CD1c-positive myeloid dendritic cell (primary cell): ENCODE data around the gene RPL15.

ENCODE experiments used
- DNase-seq: peaks from one replicate; pipeline ENCODE4 v3.0.0-alpha.2; 2016; ENCODE audit errors: extremely low spot score

RPL15 gene

GRCh38 chr3:23931597-23931996 is 14.7 kb downstream of the RPL15 start:
- DNase-seq = no peak

DNA sequence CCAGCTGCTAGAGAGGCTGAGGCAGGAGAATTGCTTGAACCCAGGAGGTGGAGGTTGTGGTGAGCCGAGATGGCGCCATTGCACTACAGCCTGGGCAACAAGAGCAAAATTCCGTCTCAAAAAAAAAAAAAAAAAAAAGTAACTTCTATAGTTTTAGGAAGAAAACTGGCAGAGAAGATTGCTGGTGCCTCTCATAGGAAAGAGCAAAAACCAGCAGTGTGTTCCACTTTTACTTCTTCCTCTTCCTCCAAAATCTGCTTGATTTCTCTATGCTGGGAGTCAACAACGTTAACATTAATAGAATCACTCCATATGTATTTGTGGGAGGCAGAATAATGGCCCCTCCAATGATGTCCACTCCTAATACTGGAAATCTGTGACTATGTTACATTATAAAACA is 15.6 kb downstream of the RPL15 start:
- DNase-seq = no peak

GRCh38 chr3:23934253-23934652 is 17.3 kb downstream of the RPL15 start:
- no peak for DNase-seq

GRCh38 chr3:23937296-23937695 is 20.4 kb downstream of the RPL15 start:
- no peak for DNase-seq

GRCh38 chr3:23938688-23939087 is 21.8 kb downstream of the RPL15 start:
- peak; percentile 12 for DNase-seq

GRCh38 chr3:23940775-23941174 is 23.8 kb downstream of the RPL15 start:
- no peak for DNase-seq

- DNase-seq = no peak
Observed at GRCh38 chr3:23941440-23941839, 24.5 kb downstream of the RPL15 start.

- DNase-seq = no peak
Observed at GRCh38 chr3:23942546-23942945, 25.6 kb downstream of the RPL15 start.

DNA sequence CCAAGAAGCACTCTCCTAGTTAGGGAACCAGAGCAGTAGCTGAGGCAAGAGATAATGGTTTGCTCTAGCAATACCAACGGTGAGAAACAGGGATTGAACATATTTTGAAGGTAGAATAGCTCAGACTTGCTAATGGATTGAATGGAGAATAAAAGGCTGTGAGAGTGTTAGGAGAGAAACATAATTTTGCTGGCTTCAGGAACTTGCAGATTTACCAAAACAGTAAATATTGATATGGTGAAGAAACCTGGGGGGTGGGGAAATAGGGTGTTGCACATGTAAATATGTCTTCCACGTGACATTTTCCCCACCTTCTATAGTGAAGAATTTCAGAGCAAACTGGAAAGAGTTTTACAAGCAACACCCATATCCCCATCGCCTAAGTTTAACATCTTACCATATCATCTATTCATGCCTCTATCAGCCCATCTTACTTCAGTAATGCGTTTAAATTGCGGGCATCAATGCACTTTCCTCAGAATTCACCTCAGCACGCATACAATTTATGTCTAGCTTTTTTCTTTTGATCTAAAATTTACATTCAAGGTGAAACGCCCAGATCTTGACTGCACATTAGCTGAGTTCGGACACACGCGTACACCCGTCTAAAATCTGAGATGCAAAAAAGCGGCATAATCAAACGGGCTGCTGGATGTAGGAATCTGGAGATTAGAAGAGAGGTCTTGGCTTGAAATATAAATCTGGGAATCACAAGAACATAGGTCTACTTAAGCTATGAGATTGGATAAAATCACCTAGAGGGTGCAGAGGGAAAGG is 27.3 kb downstream of the RPL15 start:
- DNase-seq = no peak

DNA sequence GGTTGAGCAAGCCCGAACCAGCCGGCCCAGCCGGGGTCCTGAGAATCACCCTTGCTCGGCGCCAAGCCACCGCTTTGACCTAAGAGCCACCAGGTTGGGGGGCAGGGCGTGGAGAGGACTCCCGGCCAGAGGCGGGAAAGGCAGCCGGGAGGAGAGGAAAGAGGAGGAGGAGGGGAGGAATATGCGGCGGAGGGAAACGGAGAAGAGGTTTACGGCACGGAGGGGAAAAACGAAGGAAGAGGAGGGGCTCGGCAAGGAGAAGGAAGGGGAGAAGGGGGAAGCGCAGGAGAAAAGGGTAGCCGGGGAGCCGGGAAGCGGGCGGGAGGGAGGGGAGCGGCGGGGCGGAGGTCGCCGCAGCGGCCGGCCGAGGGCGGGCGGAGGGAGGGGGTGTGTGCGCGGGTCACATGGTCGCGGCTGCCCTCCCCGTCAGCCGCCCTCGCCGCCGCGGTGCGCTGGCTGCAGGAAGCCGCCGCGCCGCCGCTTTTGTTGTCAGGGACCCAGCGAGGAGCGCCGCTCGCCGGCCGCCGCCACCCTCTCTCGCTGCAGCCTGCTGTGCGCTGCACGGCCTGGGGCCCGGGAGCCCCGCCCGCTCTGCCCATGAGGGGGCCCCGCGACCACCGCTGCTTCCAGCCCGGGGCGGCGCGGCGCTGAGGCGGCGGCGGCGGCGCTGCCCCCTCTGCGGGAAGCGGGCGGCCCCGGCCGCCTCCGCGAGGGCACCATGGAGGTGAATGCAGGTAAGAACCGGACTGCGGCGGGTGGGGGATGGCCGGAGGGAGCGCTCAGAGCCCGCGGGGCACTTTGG is 28.1 kb downstream of the RPL15 start, which contains the start of gene NR1D2:
Gene NR1D2, plus strand, starts transcription at position 426 of the 802 bp plus-strand sequence. Its CDS starts 293 bp downstream, at position 719.
- peak; percentile 91 for DNase-seq

DNA sequence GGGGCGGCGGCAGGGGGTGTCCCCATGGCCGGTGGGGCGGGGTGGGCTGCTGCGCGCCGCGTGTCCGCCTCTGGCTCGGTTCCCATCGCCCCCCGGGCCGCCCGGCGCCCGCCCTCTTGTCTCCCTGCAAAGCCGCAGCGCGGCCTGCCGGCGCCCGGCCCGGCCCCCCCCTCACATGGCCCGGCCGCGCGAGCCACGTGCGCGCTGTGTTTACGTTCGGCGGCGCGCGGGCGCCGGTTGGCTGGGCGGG is 28.7 kb downstream of the RPL15 start:
- DNase-seq = no peak

- peak; percentile 99 for DNase-seq
Observed at GRCh38 chr3:23945913-23946687, 29.2 kb downstream of the RPL15 start.

GRCh38 chr3:23948761-23949160 is 31.8 kb downstream of the RPL15 start:
- no peak for DNase-seq

GRCh38 chr3:23949784-23950183 is 32.9 kb downstream of the RPL15 start:
- no peak for DNase-seq

DNA sequence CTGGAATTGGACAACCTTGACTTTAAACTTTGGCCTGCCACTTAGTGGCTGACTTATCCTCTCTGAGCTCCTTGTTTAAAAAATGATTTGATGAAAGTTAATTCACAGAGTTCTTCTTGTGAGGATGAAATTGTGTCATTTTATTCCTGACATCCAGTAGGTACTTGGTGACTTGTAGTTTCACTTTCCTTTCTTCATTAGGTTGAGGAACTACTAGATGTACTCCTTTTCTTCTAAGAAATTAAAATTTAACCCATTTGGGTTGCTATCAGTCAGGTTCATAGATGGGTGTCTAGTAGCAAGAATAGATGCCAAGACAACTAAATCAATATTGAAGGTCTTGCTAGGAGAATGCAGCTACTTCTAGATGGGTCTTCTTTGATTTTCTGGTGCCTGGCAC is 33.4 kb downstream of the RPL15 start:
- no peak for DNase-seq

DNA sequence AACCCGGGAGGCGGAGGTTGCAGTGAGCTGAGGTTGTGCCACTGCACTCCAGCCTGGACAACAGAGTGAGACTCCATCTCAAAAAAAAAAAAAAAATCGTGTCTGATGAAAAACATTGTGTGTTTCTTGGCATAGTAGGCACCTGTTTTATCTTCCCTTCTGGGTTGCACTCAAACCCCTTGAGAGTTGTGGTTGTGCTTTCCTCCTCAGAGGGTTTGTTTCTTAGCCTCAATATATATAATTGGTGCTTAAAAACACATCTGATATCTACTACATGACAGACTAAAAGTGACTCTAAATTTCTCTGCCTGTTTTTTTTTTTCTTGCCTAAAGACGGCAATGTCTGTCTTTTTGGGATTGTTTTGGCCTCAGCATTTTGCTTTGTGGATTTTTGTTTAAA is 35.7 kb downstream of the RPL15 start:
- DNase-seq = no peak

- no peak for DNase-seq
Observed at GRCh38 chr3:23953523-23953922, 36.6 kb downstream of the RPL15 start.

DNA sequence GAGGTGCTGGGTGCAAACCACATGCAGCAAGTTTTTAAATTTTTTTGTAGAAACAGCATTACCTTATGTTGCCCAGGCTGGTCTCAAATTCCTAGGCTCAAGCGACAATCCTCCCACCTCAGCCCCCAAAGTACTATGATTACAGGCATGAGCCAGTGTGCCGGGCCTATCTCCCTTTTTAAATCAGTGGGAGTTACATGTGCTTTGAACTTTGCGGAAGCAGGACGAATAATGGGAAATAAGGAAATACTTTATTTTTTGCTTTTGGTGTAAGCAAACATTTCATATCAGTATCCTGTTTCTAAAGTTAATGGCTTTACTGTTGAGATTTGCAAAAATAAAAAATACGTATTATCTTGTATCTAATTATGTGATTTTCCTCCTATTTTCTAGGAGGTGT is 37.2 kb downstream of the RPL15 start:
- no peak for DNase-seq

DNA sequence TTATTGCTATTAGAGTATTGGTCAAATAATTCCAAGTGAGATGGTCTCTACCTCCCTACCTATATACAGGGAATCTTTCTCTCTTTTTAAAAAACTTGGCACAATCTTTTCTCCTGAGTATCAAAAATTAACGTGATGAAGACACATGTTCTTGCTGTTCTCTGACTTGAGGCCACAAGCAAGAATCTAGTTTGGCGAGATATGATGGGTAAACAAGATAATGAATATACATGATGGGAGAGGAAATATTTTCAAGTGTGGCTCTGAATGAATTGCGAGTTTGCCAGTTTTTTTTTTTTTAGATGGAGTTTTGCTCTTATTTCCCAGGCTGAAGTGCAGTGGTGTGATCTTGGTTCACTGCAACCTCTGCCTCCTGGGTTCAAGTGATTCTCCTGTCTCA is 39.8 kb downstream of the RPL15 start:
- DNase-seq = no peak

- no peak for DNase-seq
Observed at GRCh38 chr3:23959135-23959900, 42.4 kb downstream of the RPL15 start.

- DNase-seq = no peak
Observed at GRCh38 chr3:23960649-23961048, 43.7 kb downstream of the RPL15 start.

GRCh38 chr3:23961066-23961465 is 44.1 kb downstream of the RPL15 start:
- no peak for DNase-seq
